Hepatocyte (in vitro differentiated cells): ENCODE measurements around the gene NDC80. TPM values are rescaled to one million over a fixed set of nuclear protein-coding genes. Genes with fewer than 3 reads are reported as not detected.

ENCODE experiments used
- DNase-seq: peaks from one replicate; pipeline ENCODE4 v3.0.0-alpha.2; 2016; ENCODE audit warnings: low spot score
- H2AFZ ChIP-seq: fragments of 200-600 bp; sonication (generic); 2 replicates; pipeline ENCODE4 v1.6.0; 2016; ENCODE audit warnings: antibody characterized with exemption, mild to moderate bottlenecking
- H3K27ac ChIP-seq: fragments of 200-600 bp; sonication (generic); 2 replicates; pipeline ENCODE4 v1.5.1; 2016; ENCODE audit warnings: mild to moderate bottlenecking
- H3K27me3 ChIP-seq: fragments of 200-600 bp; sonication (generic); 2 replicates; pipeline ENCODE4 v1.6.1; 2016
- H3K36me3 ChIP-seq: fragments of 200-600 bp; sonication (generic); replicated peaks from 2 replicates; pipeline ENCODE4 v1.5.1; 2016; ENCODE audit warnings: low read depth; ENCODE audit not compliant: insufficient read depth
- H3K4me1 ChIP-seq: fragments of 200-600 bp; sonication (generic); 2 replicates; pipeline ENCODE4 v1.5.1; 2016; ENCODE audit warnings: mild to moderate bottlenecking, moderate library complexity; ENCODE audit not compliant: insufficient read depth
- H3K4me2 ChIP-seq: fragments of 200-600 bp; sonication (generic); 2 replicates; pipeline ENCODE4 v1.6.0; 2016
- H3K4me3 ChIP-seq: fragments of 200-600 bp; sonication (generic); 2 replicates; pipeline ENCODE4 v1.5.1; 2016; ENCODE audit warnings: mild to moderate bottlenecking
- H3K79me2 ChIP-seq: fragments of 200-600 bp; sonication (generic); 2 replicates; pipeline ENCODE4 v1.6.0; 2017; ENCODE audit warnings: mild to moderate bottlenecking
- H3K9me2 ChIP-seq: fragments of 200-600 bp; sonication (generic); replicated peaks from 2 replicates; pipeline ENCODE4 v1.6.0; 2017; ENCODE audit warnings: mild to moderate bottlenecking; ENCODE audit not compliant: insufficient read depth
- H3K9me3 ChIP-seq: fragments of 200-600 bp; sonication (generic); 2 replicates; pipeline ENCODE4 v1.5.1; 2016; ENCODE audit warnings: low read depth, mild to moderate bottlenecking
- H4K20me1 ChIP-seq: fragments of 200-600 bp; sonication (generic); 2 replicates; pipeline ENCODE4 v1.6.0; 2016; ENCODE audit warnings: mild to moderate bottlenecking; ENCODE audit not compliant: insufficient read depth, poor library complexity, severe bottlenecking
- EZH2 ChIP-seq: fragments of 200-600 bp; sonication (generic); IDR thresholded peaks from 2 replicates; pipeline ENCODE4 v1.6.1; 2016; ENCODE audit warnings: antibody characterized with exemption, mild to moderate bottlenecking, borderline replicate concordance
- EZH2phosphoT487 ChIP-seq: fragments of 200-600 bp; sonication (generic); IDR thresholded peaks from one replicate; pipeline ENCODE4 v1.6.1; 2018; ENCODE audit warnings: antibody characterized with exemption, mild to moderate bottlenecking, low read depth, moderate library complexity; ENCODE audit not compliant: unreplicated experiment, severe bottlenecking
- WGBS: methylation state at CpG from one replicate; pipeline ENCODE4 v1.1.6; 2016; ENCODE audit warnings: low lambda C conversion rate; ENCODE audit errors: missing lambda C conversion rate; 5-methylcytosine and 5-hydroxymethylcytosine counted together
- polyA plus RNA-seq: library from polyadenylated mRNA; unstranded; fragments of >200 nt; fragmentation: Nextera tagmentation; extraction: Ambion mirVana; gene quantifications from 2 replicates; pipeline ENCODE4 v1.2.1, GENCODE V29; 2016
- total RNA-seq: library from RNA; depleted of rRNA; stranded (reverse); fragments of >200 nt; gene quantifications from 2 replicates; pipeline ENCODE4 v1.2.3, GENCODE V29; 2014
- TF ChIP-seq, protein P1 (sequence below): fragments of 200-600 bp; sonication (generic); IDR thresholded peaks from 2 replicates; pipeline ENCODE4 v1.5.1; 2016; ENCODE audit warnings: antibody characterized with exemption, mild to moderate bottlenecking; ENCODE audit not compliant: poor library complexity

NDC80 gene
- total and polyA plus RNA-seq, 2 experiments from 2014 or later, result 3.9 to 6.5 TPM

DNA sequence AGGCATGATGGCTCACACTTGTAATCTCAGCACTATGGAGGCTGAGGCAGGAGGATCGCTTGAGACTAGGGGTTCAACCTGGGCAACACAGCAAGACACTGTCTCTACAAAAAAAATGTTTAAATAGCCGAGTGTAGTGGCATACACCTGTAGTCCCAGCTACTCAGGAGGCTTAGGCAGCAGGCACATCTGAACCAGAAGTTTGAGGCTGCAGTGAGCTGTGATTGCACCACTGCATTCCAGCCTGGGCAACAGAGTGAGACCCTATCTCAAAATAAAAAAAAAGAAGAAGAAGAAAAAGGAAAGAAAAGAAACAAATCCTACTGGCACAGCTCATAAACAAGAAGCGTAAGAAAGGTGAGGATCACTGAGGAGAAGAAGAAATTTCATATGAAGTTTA is 19.9 kb upstream of the NDC80 start:
- Histone ChIP-seq H3K9me3 (no peaks in the 10 kb centered on the region), H3K79me2 (no peaks in the 10 kb centered on the region), H3K4me2 (no peak overlapping the region)

DNA sequence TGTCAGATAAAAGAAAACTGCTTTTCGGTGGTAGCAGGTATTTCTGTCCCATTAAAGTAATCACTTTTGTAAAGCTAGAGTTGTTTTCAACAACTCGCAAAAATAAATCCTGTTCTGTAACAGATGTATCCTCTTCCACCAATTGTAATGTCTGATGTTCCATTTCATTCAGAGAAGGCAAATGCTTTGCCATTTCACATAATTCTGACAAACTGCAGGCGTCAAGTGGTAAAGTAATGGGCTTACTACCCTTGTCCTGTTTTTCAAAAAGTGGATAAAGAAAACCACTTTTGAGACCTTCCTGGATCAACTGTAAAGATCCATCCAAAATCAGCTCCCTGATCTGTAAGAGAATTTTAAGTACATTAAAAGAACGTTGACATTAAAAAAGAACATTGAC is 16.7 kb upstream of the NDC80 start:
- Histone ChIP-seq H3K9me3 (no peaks in the 10 kb centered on the region), H3K36me3 (no peaks in the 10 kb centered on the region), H3K4me2 (no peak overlapping the region), H3K27ac (no peak overlapping the region), H3K27me3 (no peaks in the 10 kb centered on the region), H2AFZ (no peak overlapping the region), H3K9me2 (no peaks in the 10 kb centered on the region), H3K79me2 (no peaks in the 10 kb centered on the region), H3K4me3 (no peak overlapping the region), H4K20me1 (no peaks in the 10 kb centered on the region), H3K4me1 (no peaks in the 10 kb centered on the region)
- DNase-seq, result no peak
- TF ChIP-seq EZH2, result no peak
- no peak for TF ChIP-seq EZH2phosphoT487
- TF ChIP-seq, protein P1, sequence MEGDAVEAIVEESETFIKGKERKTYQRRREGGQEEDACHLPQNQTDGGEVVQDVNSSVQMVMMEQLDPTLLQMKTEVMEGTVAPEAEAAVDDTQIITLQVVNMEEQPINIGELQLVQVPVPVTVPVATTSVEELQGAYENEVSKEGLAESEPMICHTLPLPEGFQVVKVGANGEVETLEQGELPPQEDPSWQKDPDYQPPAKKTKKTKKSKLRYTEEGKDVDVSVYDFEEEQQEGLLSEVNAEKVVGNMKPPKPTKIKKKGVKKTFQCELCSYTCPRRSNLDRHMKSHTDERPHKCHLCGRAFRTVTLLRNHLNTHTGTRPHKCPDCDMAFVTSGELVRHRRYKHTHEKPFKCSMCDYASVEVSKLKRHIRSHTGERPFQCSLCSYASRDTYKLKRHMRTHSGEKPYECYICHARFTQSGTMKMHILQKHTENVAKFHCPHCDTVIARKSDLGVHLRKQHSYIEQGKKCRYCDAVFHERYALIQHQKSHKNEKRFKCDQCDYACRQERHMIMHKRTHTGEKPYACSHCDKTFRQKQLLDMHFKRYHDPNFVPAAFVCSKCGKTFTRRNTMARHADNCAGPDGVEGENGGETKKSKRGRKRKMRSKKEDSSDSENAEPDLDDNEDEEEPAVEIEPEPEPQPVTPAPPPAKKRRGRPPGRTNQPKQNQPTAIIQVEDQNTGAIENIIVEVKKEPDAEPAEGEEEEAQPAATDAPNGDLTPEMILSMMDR, result no peak
- 69% methylated on average over 4 of the region's 4 CpGs for WGBS

More for the DNA sequence above, 19.9 kb upstream of the NDC80 start:
- H2AFZ ChIP-seq, result no peak overlapping the region
- H3K4me3 ChIP-seq, result no peak overlapping the region
- no peaks in the 10 kb centered on the region for H3K27me3 ChIP-seq
- H3K9me2 ChIP-seq, result no peaks in the 10 kb centered on the region
- no peaks in the 10 kb centered on the region for H3K4me1 ChIP-seq
- 94% methylated on average over 3 of the region's 3 CpGs for WGBS
- TF ChIP-seq, protein P1, result no peak
- TF ChIP-seq EZH2phosphoT487, result no peak
- TF ChIP-seq EZH2, result no peak
- DNase-seq, result no peak
- no peaks in the 10 kb centered on the region for H3K36me3 ChIP-seq
- H3K27ac ChIP-seq, result no peak overlapping the region
- no peaks in the 10 kb centered on the region for H4K20me1 ChIP-seq

DNA sequence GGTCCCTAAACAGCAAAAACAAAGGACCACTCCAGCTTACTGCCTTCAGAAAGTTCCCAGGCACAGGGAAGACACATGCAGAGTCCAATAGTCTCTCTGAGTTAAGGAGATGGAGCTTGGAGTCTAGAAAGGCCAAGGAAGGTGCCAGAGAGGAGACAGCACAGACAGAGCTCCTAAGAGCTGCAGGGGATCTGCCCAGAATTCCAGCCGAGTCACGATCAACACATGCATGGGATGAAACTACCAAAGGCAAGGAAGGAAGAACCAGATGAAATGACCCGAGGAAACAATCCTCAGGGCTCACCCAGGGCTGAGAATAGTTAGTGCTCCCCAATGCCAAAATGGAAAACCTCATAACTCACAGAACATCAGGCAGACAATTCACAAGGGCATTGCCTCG is 15.5 kb upstream of the NDC80 start:
- TF ChIP-seq EZH2, result no peak
- TF ChIP-seq, protein P1, result no peak
- TF ChIP-seq EZH2phosphoT487, result no peak
- Histone ChIP-seq H3K4me1 (no peaks in the 10 kb centered on the region), H3K9me3 (no peaks in the 10 kb centered on the region), H3K36me3 (no peaks in the 10 kb centered on the region), H3K27ac (no peak overlapping the region), H3K79me2 (no peaks in the 10 kb centered on the region), H4K20me1 (no peaks in the 10 kb centered on the region), H3K9me2 (no peaks in the 10 kb centered on the region), H3K4me3 (no peak overlapping the region), H3K4me2 (no peak overlapping the region), H3K27me3 (no peaks in the 10 kb centered on the region), H2AFZ (no peak overlapping the region)
- WGBS, result 84% methylated on average over 4 of the region's 4 CpGs
- DNase-seq, result no peak

DNA sequence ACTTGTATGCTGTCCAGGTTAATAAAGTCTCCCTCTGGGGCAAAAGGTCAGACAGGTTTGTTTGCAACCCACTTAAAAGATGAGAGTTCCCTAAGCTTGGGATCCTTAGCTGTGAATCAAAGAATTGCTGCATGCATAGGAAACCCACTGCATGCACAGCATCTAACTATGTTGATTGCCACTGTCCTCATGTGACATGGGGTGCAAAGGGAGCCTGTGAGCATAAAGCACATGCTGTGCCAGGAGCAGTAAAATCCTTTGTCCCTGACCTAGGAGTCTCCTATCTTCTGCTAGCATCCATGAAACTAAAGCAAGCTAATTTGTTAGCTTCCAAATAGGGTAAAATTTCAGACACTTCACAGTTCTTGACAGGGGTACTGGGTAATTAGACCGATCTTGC is 13.8 kb upstream of the NDC80 start:
- no peaks in the 10 kb centered on the region for H4K20me1 ChIP-seq
- no peaks in the 10 kb centered on the region for H3K9me3 ChIP-seq
- H3K27ac ChIP-seq, result no peak overlapping the region
- DNase-seq, result no peak
- TF ChIP-seq, protein P1, result no peak
- TF ChIP-seq EZH2 (no peak), EZH2phosphoT487 (no peak)
- no peaks in the 10 kb centered on the region for H3K79me2 ChIP-seq
- no peaks in the 10 kb centered on the region for H3K36me3 ChIP-seq
- H3K4me3 ChIP-seq, result no peak overlapping the region
- no peaks in the 10 kb centered on the region for H3K4me1 ChIP-seq
- H2AFZ ChIP-seq, result no peak overlapping the region
- no peaks in the 10 kb centered on the region for H3K27me3 ChIP-seq
- H3K4me2 ChIP-seq, result no peak overlapping the region
- no peaks in the 10 kb centered on the region for H3K9me2 ChIP-seq
- 0% methylated on average over 1 of the region's 1 CpG for WGBS
